Calu3 (cell line): ENCODE measurements around the gene CXCL5. TPM values are rescaled to one million over a fixed set of nuclear protein-coding genes. Genes with fewer than 3 reads are reported as not detected.

ENCODE experiments used
- BruUV-seq: library from RNA; stranded (reverse); fragments of 400-500 nt; replicated peaks from 2 replicates; lab custom pipeline; 2021; lab: Mats Ljungman, UMichigan
- CTCF ChIA-PET: fragments of 300-600 bp; sonication (Branson Sonifier 250); formaldehyde crosslinking; loops from one replicate; lab custom pipeline; 2022; ENCODE audit warnings: antibody characterized with exemption; lab: Charles Lee
- DNase-seq: peaks from one replicate; pipeline ENCODE4 v3.0.0; 2022
- H3K27ac Mint-ChIP-seq: one replicate; pipeline ENCODE4 v1.8.0; 2022; ENCODE audit warnings: mixed read lengths; ENCODE audit not compliant: unreplicated experiment
- H3K27me3 Mint-ChIP-seq: one replicate; pipeline ENCODE4 v1.8.0; 2022; ENCODE audit warnings: mixed read lengths; ENCODE audit not compliant: unreplicated experiment
- H3K36me3 Mint-ChIP-seq: one replicate; pipeline ENCODE4 v1.8.0; 2022; ENCODE audit warnings: mild to moderate bottlenecking, moderate library complexity, mixed read lengths; ENCODE audit not compliant: insufficient read depth, unreplicated experiment
- H3K4me1 Mint-ChIP-seq: one replicate; pipeline ENCODE4 v1.8.0; 2022; ENCODE audit warnings: mild to moderate bottlenecking, low read depth, mixed read lengths; ENCODE audit not compliant: unreplicated experiment
- H3K4me3 Mint-ChIP-seq: one replicate; pipeline ENCODE4 v1.8.0; 2022; ENCODE audit warnings: mild to moderate bottlenecking, low read depth, moderate library complexity, mixed read lengths; ENCODE audit not compliant: unreplicated experiment
- H3K9me3 Mint-ChIP-seq: one replicate; pipeline ENCODE4 v1.8.0; 2022; ENCODE audit warnings: low read depth, mixed read lengths; ENCODE audit not compliant: unreplicated experiment
- intact Hi-C: fragments of 100-400 bp; cut with micrococcal nuclease; formaldehyde crosslinking; loops from one replicate; pipeline ENCODE4 v1.10.0; 2022; ENCODE audit not compliant: unreplicated experiment
- total RNA-seq: library from RNA; stranded (reverse); gene quantifications from 2 replicates; pipeline ENCODE4 v1.2.3, GENCODE V29; 2022
- TF ChIP-seq, protein P1 (sequence below): fragments of 200-600 bp; IDR thresholded peaks from one replicate; pipeline ENCODE4 v1.8.0; 2022; ENCODE audit warnings: antibody characterized with exemption; ENCODE audit not compliant: unreplicated experiment

CXCL5 gene
- total RNA-seq, 1 experiment from 2014 or later, result 1,906 TPM

GRCh38 chr4:74038425-74039314 lies 40.2 kb upstream of the CXCL5 start, which contains the start of gene CXCL3:
Gene CXCL3 (minus strand): TSS chr4:74038689. CDS start chr4:74038611, 78 bp downstream.
- no peaks in the 10 kb centered on the region for H3K9me3 Mint-ChIP-seq
- peaks cover 53% of the 10 kb centered on the region for H3K36me3 Mint-ChIP-seq
- H3K27ac Mint-ChIP-seq, result peak within 1 kb of the TSS; percentile 91
- BruUV-seq, result no TSS peak
- intact Hi-C loops, result loop anchor here (2.0 to 10.0 kb wide), 3 partner anchors 16 to 364 kb away; no protein-coding TSS in a partner anchor
- TF ChIP-seq, protein P1, sequence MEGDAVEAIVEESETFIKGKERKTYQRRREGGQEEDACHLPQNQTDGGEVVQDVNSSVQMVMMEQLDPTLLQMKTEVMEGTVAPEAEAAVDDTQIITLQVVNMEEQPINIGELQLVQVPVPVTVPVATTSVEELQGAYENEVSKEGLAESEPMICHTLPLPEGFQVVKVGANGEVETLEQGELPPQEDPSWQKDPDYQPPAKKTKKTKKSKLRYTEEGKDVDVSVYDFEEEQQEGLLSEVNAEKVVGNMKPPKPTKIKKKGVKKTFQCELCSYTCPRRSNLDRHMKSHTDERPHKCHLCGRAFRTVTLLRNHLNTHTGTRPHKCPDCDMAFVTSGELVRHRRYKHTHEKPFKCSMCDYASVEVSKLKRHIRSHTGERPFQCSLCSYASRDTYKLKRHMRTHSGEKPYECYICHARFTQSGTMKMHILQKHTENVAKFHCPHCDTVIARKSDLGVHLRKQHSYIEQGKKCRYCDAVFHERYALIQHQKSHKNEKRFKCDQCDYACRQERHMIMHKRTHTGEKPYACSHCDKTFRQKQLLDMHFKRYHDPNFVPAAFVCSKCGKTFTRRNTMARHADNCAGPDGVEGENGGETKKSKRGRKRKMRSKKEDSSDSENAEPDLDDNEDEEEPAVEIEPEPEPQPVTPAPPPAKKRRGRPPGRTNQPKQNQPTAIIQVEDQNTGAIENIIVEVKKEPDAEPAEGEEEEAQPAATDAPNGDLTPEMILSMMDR, result no peak
- H3K4me1 Mint-ChIP-seq, result peaks cover 43% of the 10 kb centered on the region
- CTCF ChIA-PET, result interaction anchor here (0.7 to 3.3 kb wide), 6 partner anchors 39 to 96 kb away, joined by 3 to 32 read pairs (median 4); partner anchors contain the start of genes CXCL2 and CXCL5
- DNase-seq, result peak; percentile 94
- H3K27me3 Mint-ChIP-seq, result no peaks in the 10 kb centered on the region
- peak within 1 kb of the TSS; percentile 84 for H3K4me3 Mint-ChIP-seq

GRCh38 chr4:74038086-74038424 lies 39.6 kb upstream of the CXCL5 start:
- no peak for DNase-seq
- Mint-ChIP-seq H3K4me1 (peaks cover 42% of the 10 kb centered on the region), H3K27me3 (no peaks in the 10 kb centered on the region), H3K27ac (peak overlapping the region; percentile 91), H3K36me3 (peaks cover 53% of the 10 kb centered on the region), H3K4me3 (peak overlapping the region; percentile 84), H3K9me3 (no peaks in the 10 kb centered on the region)
- CTCF ChIA-PET, result interaction anchor here (1.0 to 3.3 kb wide), 4 partner anchors 39 to 96 kb away, joined by 3 to 32 read pairs (median 4); partner anchors contain the start of gene CXCL5
- no TSS peak for BruUV-seq
- TF ChIP-seq, protein P1, result no peak
- intact Hi-C loops, result loop anchor here (2.0 to 10.0 kb wide), 3 partner anchors 15 to 363 kb away; no protein-coding TSS in a partner anchor

- Mint-ChIP-seq H3K4me1 (peaks cover 44% of the 10 kb centered on the region), H3K4me3 (peak overlapping the region; percentile 84), H3K27me3 (no peaks in the 10 kb centered on the region), H3K36me3 (peaks cover 59% of the 10 kb centered on the region), H3K27ac (peak overlapping the region; percentile 91), H3K9me3 (peaks cover 2% of the 10 kb centered on the region)
- BruUV-seq, result TSS peak; percentile 79
- CTCF ChIA-PET, result interaction anchor here (0.8 to 3.3 kb wide), 3 partner anchors 19 to 98 kb away, joined by 3 to 32 read pairs (median 6); partner anchors contain the start of gene CXCL5
- intact Hi-C loops, result loop anchor here (2.0 to 10.0 kb wide), 3 partner anchors 59 to 363 kb away; no protein-coding TSS in a partner anchor
- DNase-seq, result no peak
- TF ChIP-seq, protein P1, result no peak
These were observed 38.8 kb upstream of the CXCL5 start for GRCh38 chr4:74037076-74037955.

GRCh38 chr4:74033739-74034138 lies 35.3 kb upstream of the CXCL5 start:
- no TSS peak for BruUV-seq
- Mint-ChIP-seq H3K27ac (peak overlapping the region; percentile 89), H3K27me3 (no peaks in the 10 kb centered on the region), H3K4me1 (peaks cover 33% of the 10 kb centered on the region), H3K36me3 (peaks cover 43% of the 10 kb centered on the region), H3K4me3 (no peak overlapping the region), H3K9me3 (peaks cover 2% of the 10 kb centered on the region)
- TF ChIP-seq, protein P1, result no peak
- intact Hi-C loops, result loop anchor here (2.0 to 10.0 kb wide), 2 partner anchors 35 to 359 kb away; partner anchors contain the start of gene CXCL5
- DNase-seq, result no peak
- CTCF ChIA-PET, result no interaction called here
